HG03159 (cell line): ENCODE results near the gene LYSMD2.
"Not testable (repeated sequence)": the region's sequence is repeated elsewhere in the genome, so short reads cannot be mapped to it uniquely, and the experiment has no call there.

Source experiments
- ATAC-seq: cut with Tn5 transposase; IDR thresholded peaks from one replicate; pipeline ENCODE4 v1.9.1; 2021; ENCODE audit warnings: mild to moderate bottlenecking, moderate library complexity; ENCODE audit not compliant: unreplicated experiment

The LYSMD2 gene

GRCh38 chr15:51737522-51738305 lies at the start of gene LYSMD2:
Gene LYSMD2 (minus strand): TSS chr15:51737655. CDS start chr15:51737622, 33 bp downstream.
- peak; percentile 37 for ATAC-seq

GRCh38 chr15:51787130-51787529 lies 49.7 kb upstream of the LYSMD2 start:
- not testable (repeated sequence) for ATAC-seq

GRCh38 chr15:51783967-51784366 lies 46.5 kb upstream of the LYSMD2 start:
- no peak for ATAC-seq

- ATAC-seq, result no peak
Observed at GRCh38 chr15:51782357-51782896, 45.0 kb upstream of the LYSMD2 start.

GRCh38 chr15:51781506-51781905 lies 44.1 kb upstream of the LYSMD2 start:
- no peak for ATAC-seq

GRCh38 chr15:51780636-51781035 lies 43.2 kb upstream of the LYSMD2 start:
- no peak for ATAC-seq

GRCh38 chr15:51776952-51777569 lies 39.6 kb upstream of the LYSMD2 start:
- ATAC-seq, result peak; percentile 57

GRCh38 chr15:51775967-51776816 lies 38.7 kb upstream of the LYSMD2 start:
- no peak for ATAC-seq

GRCh38 chr15:51774916-51775315 lies 37.5 kb upstream of the LYSMD2 start:
- no peak for ATAC-seq

GRCh38 chr15:51771773-51772172 lies 34.3 kb upstream of the LYSMD2 start:
- no peak for ATAC-seq

- ATAC-seq, result no peak
Observed at GRCh38 chr15:51770902-51771301, 33.4 kb upstream of the LYSMD2 start.

- no peak for ATAC-seq
Observed at GRCh38 chr15:51768018-51768417, 30.6 kb upstream of the LYSMD2 start.

GRCh38 chr15:51766341-51766740 lies 28.9 kb upstream of the LYSMD2 start:
- no peak for ATAC-seq

GRCh38 chr15:51765751-51766150 lies 28.3 kb upstream of the LYSMD2 start:
- ATAC-seq, result no peak

- no peak for ATAC-seq
Observed at GRCh38 chr15:51760805-51761204, 23.4 kb upstream of the LYSMD2 start.

GRCh38 chr15:51759557-51760070 lies 22.2 kb upstream of the LYSMD2 start:
- ATAC-seq, result no peak

GRCh38 chr15:51758645-51759044 lies 21.2 kb upstream of the LYSMD2 start:
- ATAC-seq, result no peak

GRCh38 chr15:51757450-51757849 lies 20.0 kb upstream of the LYSMD2 start:
- ATAC-seq, result no peak

- no peak for ATAC-seq
Observed at GRCh38 chr15:51756482-51756881, 19.0 kb upstream of the LYSMD2 start.

- ATAC-seq, result no peak
Observed at GRCh38 chr15:51755790-51756189, 18.3 kb upstream of the LYSMD2 start.

- no peak for ATAC-seq
Observed at GRCh38 chr15:51754267-51754666, 16.8 kb upstream of the LYSMD2 start.
